ENCODE data around the gene GPR160. TPM values are rescaled to one million over a fixed set of nuclear protein-coding genes. Genes with fewer than 3 reads are reported as not detected.

Gene GPR160
- total RNA-seq, 1 experiment from 2014 or later: 9.9 TPM

DNA sequence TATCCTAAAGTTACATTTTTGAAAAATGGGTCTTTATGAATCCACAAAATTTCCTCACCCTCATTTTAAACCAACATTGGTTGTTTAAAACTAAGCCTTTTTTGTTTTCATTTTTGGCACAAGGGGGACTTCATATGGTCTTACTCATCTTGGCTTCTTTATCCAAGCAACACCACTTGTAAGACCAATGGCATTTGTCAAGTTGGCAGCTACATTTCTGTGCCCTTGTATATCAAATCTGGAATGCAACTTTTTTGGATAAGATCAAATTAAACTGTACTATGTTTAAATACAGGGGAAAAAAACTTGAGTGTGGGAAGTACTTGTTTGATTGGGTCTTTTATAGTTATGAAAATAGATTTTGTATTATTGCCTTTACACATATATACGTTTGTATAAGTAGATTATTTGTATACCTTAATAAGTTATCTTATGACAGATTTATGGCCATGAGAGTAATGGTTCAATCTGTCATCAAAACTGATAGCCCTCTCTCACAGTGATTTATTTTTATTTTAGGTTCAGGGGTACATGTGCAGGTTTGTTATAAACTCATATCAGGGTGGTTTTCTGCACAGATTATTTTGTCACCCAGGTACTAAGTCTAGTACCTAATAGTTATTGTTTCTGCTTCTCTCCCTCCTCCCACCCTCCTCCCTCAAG, 43.4 kb downstream of the GPR160 start:
- H3K27ac ChIP-seq (ENCODE audit: low read depth, low read length): no peak overlapping the region
- peaks cover 0 to 7% of the 10 kb centered on the region in 2 experiments; a peak in 1 of 4 replicates for H3K36me3 ChIP-seq (ENCODE audit: control insufficient read depth in 1 of 2, insufficient read depth in 2 of 2, low read length in 2 of 2)
- ATAC-seq (no peak), DNase-seq (ENCODE audit: low read depth, low spot score) (no peak)
- no peaks in the 10 kb centered on the region for H3K79me2 ChIP-seq (ENCODE audit: insufficient read depth, low read length)
- H3K4me3 ChIP-seq (replicated peaks in 1 of 2; ENCODE audit: low read depth in 1 of 2, low read length in 2 of 2): no peak overlapping the region
- H3K4me1 ChIP-seq (ENCODE audit: control insufficient read depth in 1 of 2, insufficient read depth in 2 of 2, low read length in 2 of 2): no peaks in the 10 kb centered on the region
- no peak overlapping the region for H3K4me2 ChIP-seq (ENCODE audit: low read length)
- ChIA-PET POLR2A (no interaction called here), CTCF (no interaction called here), RAD21 (ENCODE audit: low non-redundant PET in 1 of 2, low total read pairs in 2 of 2, uncharacterized antibody in 2 of 2, unreplicated experiment in 2 of 2) (no interaction called here)
- no peaks in the 10 kb centered on the region for H3K27me3 ChIP-seq (ENCODE audit: insufficient read depth, low read length)
- TF ChIP-seq POLR2AphosphoS5 (IDR thresholded peaks at IDR 0.05; ENCODE audit: low read depth, low read length) (no peak), FOSL1 (IDR thresholded peaks at IDR 0.05; ENCODE audit: low read depth) (no peak), YY1 (IDR thresholded peaks at IDR 0.05; ENCODE audit: extremely low read depth, insufficient replicate concordance, low read depth, low read length) (no peak), JUND (IDR thresholded peaks at IDR 0.05) (no peak), SIN3A (IDR thresholded peaks at IDR 0.05; ENCODE audit: low read depth) (no peak), EZH2 (IDR thresholded peaks at IDR 0.05) (no peak)
- TF ChIP-seq, protein P1, sequence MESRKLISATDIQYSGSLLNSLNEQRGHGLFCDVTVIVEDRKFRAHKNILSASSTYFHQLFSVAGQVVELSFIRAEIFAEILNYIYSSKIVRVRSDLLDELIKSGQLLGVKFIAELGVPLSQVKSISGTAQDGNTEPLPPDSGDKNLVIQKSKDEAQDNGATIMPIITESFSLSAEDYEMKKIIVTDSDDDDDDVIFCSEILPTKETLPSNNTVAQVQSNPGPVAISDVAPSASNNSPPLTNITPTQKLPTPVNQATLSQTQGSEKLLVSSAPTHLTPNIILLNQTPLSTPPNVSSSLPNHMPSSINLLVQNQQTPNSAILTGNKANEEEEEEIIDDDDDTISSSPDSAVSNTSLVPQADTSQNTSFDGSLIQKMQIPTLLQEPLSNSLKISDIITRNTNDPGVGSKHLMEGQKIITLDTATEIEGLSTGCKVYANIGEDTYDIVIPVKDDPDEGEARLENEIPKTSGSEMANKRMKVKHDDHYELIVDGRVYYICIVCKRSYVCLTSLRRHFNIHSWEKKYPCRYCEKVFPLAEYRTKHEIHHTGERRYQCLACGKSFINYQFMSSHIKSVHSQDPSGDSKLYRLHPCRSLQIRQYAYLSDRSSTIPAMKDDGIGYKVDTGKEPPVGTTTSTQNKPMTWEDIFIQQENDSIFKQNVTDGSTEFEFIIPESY (IDR thresholded peaks at IDR 0.05; ENCODE audit: extremely low read depth, insufficient replicate concordance, low read length): no peak
- TF ChIP-seq, protein P2, sequence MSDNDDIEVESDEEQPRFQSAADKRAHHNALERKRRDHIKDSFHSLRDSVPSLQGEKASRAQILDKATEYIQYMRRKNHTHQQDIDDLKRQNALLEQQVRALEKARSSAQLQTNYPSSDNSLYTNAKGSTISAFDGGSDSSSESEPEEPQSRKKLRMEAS (IDR thresholded peaks at IDR 0.05): no peak
- H3K9ac ChIP-seq (ENCODE audit: low read length): no peak overlapping the region
- no TSS peak for BruUV-seq (replicated peaks)
- intact Hi-C loops (cut with micrococcal nuclease): no loop called here
- H4K20me1 ChIP-seq (ENCODE audit: insufficient read depth): no peaks in the 10 kb centered on the region
- no peaks in the 10 kb centered on the region for H3K9me2 ChIP-seq (ENCODE audit: insufficient read depth)
- no peak overlapping the region for H2AFZ ChIP-seq (ENCODE audit: low read depth, low read length, poor library complexity, severe bottlenecking)
- H3K9me3 ChIP-seq (ENCODE audit: control insufficient read depth in 1 of 2, insufficient read depth in 1 of 2, low read depth in 1 of 2, low read length in 2 of 2): no peaks in the 10 kb centered on the region
